ENCODE measurements around the gene OCIAD2. TPM values are rescaled to one million over a fixed set of nuclear protein-coding genes. Genes with fewer than 3 reads are reported as not detected.

Gene OCIAD2
- total and polyA plus RNA-seq, 12 donors: 11.1 to 44.1 (median 26.2) TPM

DNA sequence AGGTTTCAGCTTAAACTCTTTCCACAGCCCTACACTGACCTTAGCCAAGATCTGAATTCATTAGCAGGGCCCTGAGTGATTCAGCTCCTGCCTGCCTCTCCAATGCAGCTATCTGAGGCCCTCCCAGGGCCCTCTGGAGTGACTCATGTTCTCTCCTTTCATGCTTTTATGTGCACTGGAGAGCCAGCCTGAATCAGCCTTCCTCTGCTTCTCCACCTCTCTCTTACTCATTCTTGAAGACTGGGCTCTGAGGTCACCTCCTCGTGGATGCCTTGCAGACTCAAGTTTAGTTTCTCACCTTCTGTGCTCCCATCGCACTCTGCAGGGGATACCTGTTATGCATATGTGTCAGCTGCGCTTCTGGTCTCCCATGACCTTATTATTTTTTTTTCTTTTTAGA is 3.1 kb upstream of the OCIAD2 start:
- Histone ChIP-seq H3K9me3 (replicated peaks in 1 of 3) (no peaks in the 10 kb centered on the region), H3K4me3 (no peak overlapping the region), H3K36me3 (replicated peaks in 1 of 2) (no peaks in the 10 kb centered on the region), H3K27ac (peak overlapping the region in 2 of 5 donors; percentile 57 to 68), H3K4me1 (replicated peaks in 1 of 2) (peaks cover 3 to 18% of the 10 kb centered on the region in 2 donors), H3K27me3 (no peaks in the 10 kb centered on the region)
- intact Hi-C loops (cut with DNase I): loop anchor here in 1 of 2 donors (10.0 kb wide), 2 partner anchors 45 to 75 kb away; partner anchors contain the start of gene OCIAD1
- DNase-seq: peak; percentile 80 to 94 (median 93)
- WGBS, 4 donors: 48 to 60% (median 54%) methylated on average over 3 of the region's 3 CpGs
- TF ChIP-seq, protein P1, sequence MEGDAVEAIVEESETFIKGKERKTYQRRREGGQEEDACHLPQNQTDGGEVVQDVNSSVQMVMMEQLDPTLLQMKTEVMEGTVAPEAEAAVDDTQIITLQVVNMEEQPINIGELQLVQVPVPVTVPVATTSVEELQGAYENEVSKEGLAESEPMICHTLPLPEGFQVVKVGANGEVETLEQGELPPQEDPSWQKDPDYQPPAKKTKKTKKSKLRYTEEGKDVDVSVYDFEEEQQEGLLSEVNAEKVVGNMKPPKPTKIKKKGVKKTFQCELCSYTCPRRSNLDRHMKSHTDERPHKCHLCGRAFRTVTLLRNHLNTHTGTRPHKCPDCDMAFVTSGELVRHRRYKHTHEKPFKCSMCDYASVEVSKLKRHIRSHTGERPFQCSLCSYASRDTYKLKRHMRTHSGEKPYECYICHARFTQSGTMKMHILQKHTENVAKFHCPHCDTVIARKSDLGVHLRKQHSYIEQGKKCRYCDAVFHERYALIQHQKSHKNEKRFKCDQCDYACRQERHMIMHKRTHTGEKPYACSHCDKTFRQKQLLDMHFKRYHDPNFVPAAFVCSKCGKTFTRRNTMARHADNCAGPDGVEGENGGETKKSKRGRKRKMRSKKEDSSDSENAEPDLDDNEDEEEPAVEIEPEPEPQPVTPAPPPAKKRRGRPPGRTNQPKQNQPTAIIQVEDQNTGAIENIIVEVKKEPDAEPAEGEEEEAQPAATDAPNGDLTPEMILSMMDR (IDR thresholded peaks at IDR 0.05): no peak
- peak in 1 of 2 donors; percentile 71 for TF ChIP-seq POLR2A (IDR thresholded peaks at IDR 0.05)

DNA sequence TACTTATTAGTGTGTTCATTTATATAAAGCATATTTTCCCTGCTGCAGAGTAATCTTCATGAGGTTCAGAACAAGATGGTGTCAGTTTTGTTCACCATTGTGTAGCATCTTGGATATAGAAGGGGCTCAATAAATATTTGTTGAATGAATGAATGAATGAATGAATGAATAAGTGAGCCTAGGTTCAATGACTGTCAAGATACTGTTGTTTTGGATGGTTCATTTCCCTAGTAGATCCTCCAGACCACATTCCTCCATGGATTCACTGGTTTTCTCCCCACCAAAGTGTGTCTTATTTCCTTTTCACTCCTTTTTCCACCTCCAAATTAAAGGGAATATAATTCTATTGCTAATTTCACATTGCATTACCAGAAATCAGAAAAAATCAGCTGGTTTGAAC is 2.1 kb upstream of the OCIAD2 start:
- TF ChIP-seq, protein P1 (IDR thresholded peaks at IDR 0.05): no peak
- no peak for TF ChIP-seq POLR2A (IDR thresholded peaks at IDR 0.05)
- Histone ChIP-seq H3K36me3 (replicated peaks in 1 of 2) (no peaks in the 10 kb centered on the region), H3K4me1 (replicated peaks in 1 of 2) (peaks cover 3 to 18% of the 10 kb centered on the region in 2 donors), H3K27me3 (no peaks in the 10 kb centered on the region), H3K9me3 (replicated peaks in 1 of 3) (no peaks in the 10 kb centered on the region), H3K4me3 (no peak overlapping the region), H3K27ac (no peak overlapping the region)
- intact Hi-C loops (cut with DNase I): loop anchor here in 1 of 2 donors (10.0 kb wide), 2 partner anchors 46 to 74 kb away; partner anchors contain the start of gene OCIAD1
- DNase-seq: no peak

DNA sequence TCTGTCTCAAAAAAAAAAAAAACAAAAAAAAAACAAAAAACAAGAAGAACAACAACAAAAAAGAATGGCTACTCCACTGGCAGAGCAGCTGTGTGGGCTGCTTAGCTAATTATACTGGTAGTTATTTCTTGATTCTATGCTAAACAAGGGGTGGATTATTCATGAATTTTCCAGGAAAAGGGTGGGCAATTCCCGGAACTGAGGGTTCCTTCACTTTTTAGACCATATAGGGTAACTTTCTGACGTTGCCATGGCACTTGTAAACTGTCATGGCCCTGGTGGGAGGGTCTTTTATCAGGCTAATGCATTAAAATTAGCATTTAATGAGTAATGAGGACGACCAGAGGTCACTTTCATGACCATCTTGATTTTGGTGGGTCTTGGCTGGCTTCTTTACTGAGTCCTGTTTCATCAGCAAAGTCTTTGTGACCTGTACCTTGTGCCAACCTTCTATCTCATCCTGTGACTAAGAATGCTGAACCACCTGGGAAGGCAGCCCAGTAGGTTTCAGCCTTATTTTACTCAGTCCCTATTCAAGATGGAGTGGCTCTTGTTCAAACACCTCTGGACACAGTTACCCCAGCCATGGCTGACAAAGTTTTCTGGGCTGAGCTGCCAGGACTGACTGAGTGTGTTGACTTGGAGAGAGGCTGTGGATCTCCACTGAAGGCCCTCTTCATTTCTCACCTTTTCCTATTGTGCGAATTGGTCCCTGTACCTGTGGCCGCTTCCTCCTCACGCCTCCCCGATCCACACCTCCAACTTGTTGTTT is 1.3 kb upstream of the OCIAD2 start:
- TF ChIP-seq, protein P1 (IDR thresholded peaks at IDR 0.05): no peak
- TF ChIP-seq POLR2A (IDR thresholded peaks at IDR 0.05): no peak
- H3K27ac ChIP-seq: no peak overlapping the region
- H3K4me1 ChIP-seq (replicated peaks in 1 of 2): peaks cover 3 to 18% of the 10 kb centered on the region in 2 donors
- H3K27me3 ChIP-seq: no peaks in the 10 kb centered on the region
- intact Hi-C loops (cut with DNase I): loop anchor here in 1 of 2 donors (10.0 kb wide), 2 partner anchors 47 to 73 kb away; partner anchors contain the start of gene OCIAD1
- no peak overlapping the region for H3K4me3 ChIP-seq
- no peaks in the 10 kb centered on the region for H3K9me3 ChIP-seq (replicated peaks in 1 of 3)
- 89 to 97% (median 93%) methylated on average over 7 of the region's 7 CpGs for whole genome bisulfite sequencing, 4 donors
- DNase-seq: no peak
- H3K36me3 ChIP-seq (replicated peaks in 1 of 2): no peaks in the 10 kb centered on the region

- no peak for DNase-seq
- TF ChIP-seq POLR2A (IDR thresholded peaks at IDR 0.05): no peak
- TF ChIP-seq, protein P1 (IDR thresholded peaks at IDR 0.05): no peak
- intact Hi-C loops (cut with DNase I): loop anchor here in 1 of 2 donors (10.0 kb wide), 2 partner anchors 49 to 71 kb away; partner anchors contain the start of gene OCIAD1
- Histone ChIP-seq H3K4me3 (peak overlapping the region in 1 of 4 donors; percentile 89), H3K27me3 (no peaks in the 10 kb centered on the region), H3K27ac (no peak overlapping the region), H3K4me1 (replicated peaks in 1 of 2) (peaks cover 3 to 18% of the 10 kb centered on the region in 2 donors), H3K9me3 (replicated peaks in 1 of 3) (no peaks in the 10 kb centered on the region), H3K36me3 (replicated peaks in 1 of 2) (no peaks in the 10 kb centered on the region)
- WGBS, 4 donors: 79 to 84% (median 81%) methylated on average over 9 of the region's 9 CpGs
Measured at GRCh38 chr4:48905363-48906015, 1.1 kb downstream of the OCIAD2 start.

All from adrenal gland (tissue), 12 donors.